SU-DHL-6 (cell line): ENCODE data around the gene KATNB1.

Experiments
- EZH2phosphoT487 ChIP-seq: fragments of 200-600 bp; sonication (generic), shearing (Covaris generic); conservative IDR thresholded peaks from 2 replicates; pipeline ENCODE4 v1.6.1; 2018; ENCODE audit warnings: mild to moderate bottlenecking, antibody characterized with exemption, low read length, moderate library complexity, mixed read lengths
- TF ChIP-seq, protein P1 (sequence below): fragments of 200-600 bp; sonication (generic); IDR thresholded peaks from one replicate; pipeline ENCODE4 v1.5.1; 2017; ENCODE audit warnings: antibody characterized with exemption, mild to moderate bottlenecking, low read length, moderate library complexity; ENCODE audit not compliant: insufficient read depth, poor library complexity, severe bottlenecking

- TF ChIP-seq, protein P1, sequence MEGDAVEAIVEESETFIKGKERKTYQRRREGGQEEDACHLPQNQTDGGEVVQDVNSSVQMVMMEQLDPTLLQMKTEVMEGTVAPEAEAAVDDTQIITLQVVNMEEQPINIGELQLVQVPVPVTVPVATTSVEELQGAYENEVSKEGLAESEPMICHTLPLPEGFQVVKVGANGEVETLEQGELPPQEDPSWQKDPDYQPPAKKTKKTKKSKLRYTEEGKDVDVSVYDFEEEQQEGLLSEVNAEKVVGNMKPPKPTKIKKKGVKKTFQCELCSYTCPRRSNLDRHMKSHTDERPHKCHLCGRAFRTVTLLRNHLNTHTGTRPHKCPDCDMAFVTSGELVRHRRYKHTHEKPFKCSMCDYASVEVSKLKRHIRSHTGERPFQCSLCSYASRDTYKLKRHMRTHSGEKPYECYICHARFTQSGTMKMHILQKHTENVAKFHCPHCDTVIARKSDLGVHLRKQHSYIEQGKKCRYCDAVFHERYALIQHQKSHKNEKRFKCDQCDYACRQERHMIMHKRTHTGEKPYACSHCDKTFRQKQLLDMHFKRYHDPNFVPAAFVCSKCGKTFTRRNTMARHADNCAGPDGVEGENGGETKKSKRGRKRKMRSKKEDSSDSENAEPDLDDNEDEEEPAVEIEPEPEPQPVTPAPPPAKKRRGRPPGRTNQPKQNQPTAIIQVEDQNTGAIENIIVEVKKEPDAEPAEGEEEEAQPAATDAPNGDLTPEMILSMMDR = no peak
- no peak for TF ChIP-seq EZH2phosphoT487
Observed at GRCh38 chr16:57787519-57787905, 51.9 kb downstream of the KATNB1 start.
